K562 (cell line): ENCODE results near the gene AMOTL1. TPM values are rescaled to one million over a fixed set of nuclear protein-coding genes. Genes with fewer than 3 reads are reported as not detected.

Experiments used
- ARID3B ChIP-seq: fragments of 250-450 bp; sonication (Bioruptor Pico); IDR thresholded peaks from 2 replicates; pipeline ENCODE4 v1.4.0; 2020; ENCODE audit warnings: borderline replicate concordance
- ATF6 ChIP-seq: sonication (generic); formaldehyde crosslinking; IDR thresholded peaks from 2 replicates; pipeline ENCODE4 v1.4.0; 2020; ENCODE audit warnings: mild to moderate bottlenecking, missing genetic modification reagents
- GATAD2A ChIP-seq: fragments of 450-650 bp; IDR thresholded peaks from 2 replicates; pipeline ENCODE4 v1.6.1; 2017
- IRF2 ChIP-seq: sonication (generic); formaldehyde crosslinking; IDR thresholded peaks from 2 replicates; pipeline ENCODE4 v1.8.1; 2022; ENCODE audit warnings: mild to moderate bottlenecking, missing genetic modification reagents
- LARP7 ChIP-seq: fragments of 450-650 bp; IDR thresholded peaks from 2 replicates; pipeline ENCODE4 v1.6.1; 2016
- MEIS2 ChIP-seq: fragments of 450-650 bp; IDR thresholded peaks from 2 replicates; pipeline ENCODE4 v1.6.1; 2014; ENCODE audit warnings: mild to moderate bottlenecking; ENCODE audit not compliant: partially characterized antibody
- NFIX ChIP-seq: fragments of 250-450 bp; sonication (Bioruptor Pico); IDR thresholded peaks from 2 replicates; pipeline ENCODE4 v1.4.0; 2020; ENCODE audit warnings: low read depth, mild to moderate bottlenecking, moderate library complexity
- NONO ChIP-seq, 2 experiments: fragments of 200-400 bp in 1 of 2; fragments of 450-650 bp in 1 of 2; formaldehyde crosslinking in 1 of 2; IDR thresholded peaks; 2 replicates each; pipeline ENCODE4 v1.6.1; 2017; ENCODE audit warnings: low read depth in 2 of 2, mild to moderate bottlenecking in 2 of 2, moderate library complexity in 2 of 2, low read length in 1 of 2
- NR2C2 ChIP-seq, 2 experiments: fragments of 200-800 bp in 1 of 2; sonication (Bioruptor generic) in 1 of 2; sonication (generic) in 1 of 2; formaldehyde crosslinking in 1 of 2; IDR thresholded peaks; 2 replicates each; pipeline versions ENCODE4 v1.6.1 to v1.8.0; 2016 to 2022; ENCODE audit warnings: mild to moderate bottlenecking in 1 of 2, missing compliant biosample characterization in 1 of 2, missing genetic modification characterization in 1 of 2, missing genetic modification reagents in 1 of 2
- PBX2 ChIP-seq, 2 experiments: IDR thresholded peaks in 1 of 2; conservative IDR thresholded peaks in 1 of 2; 2 replicates each; pipeline ENCODE4 v1.6.1; 2016; ENCODE audit warnings: low read depth in 2 of 2, mild to moderate bottlenecking in 1 of 2, missing compliant biosample characterization in 1 of 2, missing genetic modification characterization in 1 of 2, moderate library complexity in 1 of 2
- PHB ChIP-seq: fragments of 250-450 bp; sonication (Bioruptor Pico); IDR thresholded peaks from 2 replicates; pipeline ENCODE4 v1.5.0; 2021
- POLR3G ChIP-seq: IDR thresholded peaks from 2 replicates; pipeline ENCODE4 v1.6.1; 2011; ENCODE audit not compliant: insufficient read length, insufficient replicate concordance; ENCODE audit errors: extremely low read depth
- SMC3 ChIP-seq: conservative IDR thresholded peaks from 2 replicates; pipeline ENCODE4 v1.6.1; 2011; ENCODE audit warnings: low read depth, low read length, improper control_type of control experiment; ENCODE audit not compliant: insufficient read depth
- TEAD1 ChIP-seq, 2 experiments: fragments of 450-650 bp in 1 of 2; sonication (generic) in 1 of 2; formaldehyde crosslinking; IDR thresholded peaks; 2 replicates each; pipeline versions ENCODE4 v1.4.0 to v1.8.0; 2020 to 2022; ENCODE audit warnings: mild to moderate bottlenecking in 2 of 2, missing genetic modification reagents in 1 of 2
- TEAD4 ChIP-seq, 2 experiments: sonication (generic) in 1 of 2; formaldehyde crosslinking in 1 of 2; IDR thresholded peaks; 2 replicates each; pipeline versions ENCODE4 v1.6.1 to v1.8.0; 2012 to 2022; ENCODE audit warnings: borderline replicate concordance in 1 of 2, inconsistent platforms in 1 of 2, low read length in 1 of 2, mild to moderate bottlenecking in 1 of 2, missing genetic modification reagents in 1 of 2
- TFAP4 ChIP-seq: sonication (generic); formaldehyde crosslinking; IDR thresholded peaks from 2 replicates; pipeline ENCODE4 v1.8.0; 2022; ENCODE audit warnings: missing genetic modification reagents, mild to moderate bottlenecking, moderate library complexity, borderline replicate concordance
- ZC3H8 ChIP-seq: fragments of 450-650 bp; IDR thresholded peaks from 2 replicates; pipeline ENCODE4 v1.6.1; 2017
- polyA plus RNA-seq, 8 experiments: library from polyadenylated mRNA; depleted of rRNA in 4 of 8; stranded (reverse) in 5 of 8; unstranded in 3 of 8; fragments of >200 nt; fragmentation: Nextera tagmentation in 2 of 8; fragmentation: Illumina TruSeq in 1 of 8; extraction: Ambion mirVana in 2 of 8; extraction: Trizol in 1 of 8; gene quantifications; 2 replicates each; pipeline versions ENCODE4 v1.2.1 to v1.2.3, GENCODE V29; 2011 to 2014; ENCODE audit warnings: inconsistent platforms in 1 of 8, missing spikeins in 1 of 8
- total RNA-seq, 7 experiments: library from RNA; depleted of rRNA in 6 of 7; stranded (reverse); fragments of >200 nt in 6 of 7; fragmentation: Illumina TruSeq in 2 of 7; extraction: Trizol in 2 of 7; gene quantifications; 2 replicates each; pipeline versions ENCODE4 v1.2.1 to v1.2.3, GENCODE V29; 2011 to 2021; ENCODE audit warnings: low replicate concordance in 1 of 7

Gene AMOTL1
- total and polyA plus RNA-seq, 9 of the 15 experiments (the other 6 are each of a cell fraction or from before 2014, with no cell fraction given), result 4.0 to 35.4 (median 14.0) TPM

GRCh38 chr11:94741022-94741679 is 27.0 kb upstream of the AMOTL1 start (continued):
- no peak for TF ChIP-seq NR2C2 (CRISPR knock-in tag; IDR thresholded peaks at IDR 0.05)
- TF ChIP-seq NR2C2 (tag; IDR thresholded peaks at IDR 0.05), result peak; percentile 69
- TF ChIP-seq ARID3B (CRISPR knock-in tag), result no peak
- TF ChIP-seq TEAD4 (IDR thresholded peaks at IDR 0.05; ENCODE audit: low read length), result peak; percentile 58; the same call in 1 of the 2 replicates
- TF ChIP-seq TEAD4 (CRISPR knock-in tag; IDR thresholded peaks at IDR 0.05; ENCODE audit: borderline replicate concordance), result no peak
- no peak for TF ChIP-seq PHB (CRISPR knock-in tag)
- TF ChIP-seq GATAD2A, result no peak
- peak; percentile 63 to 66; a peak in 2 of 4 replicates for TF ChIP-seq TEAD1 (CRISPR knock-in tag; IDR thresholded peaks at IDR 0.05)
- no peak for TF ChIP-seq NFIX (CRISPR knock-in tag)
- no peak for TF ChIP-seq ZC3H8
- no peak for TF ChIP-seq ATF6 (CRISPR knock-in tag)
- no peak for TF ChIP-seq POLR3G
- no peak for TF ChIP-seq LARP7
- no peak for TF ChIP-seq TFAP4 (CRISPR knock-in tag)
- TF ChIP-seq IRF2 (CRISPR knock-in tag), result no peak
- no peak for TF ChIP-seq NONO (IDR thresholded peaks at IDR 0.05; ENCODE audit: low read depth in 2 of 2, low read length in 1 of 2)
- peak; percentile 57 for TF ChIP-seq MEIS2
- no peak for TF ChIP-seq PBX2 (CRISPR knock-in tag; IDR thresholded peaks at IDR 0.05; ENCODE audit: low read depth)
- TF ChIP-seq PBX2 (tag; conservative IDR thresholded peaks at IDR 0.05; ENCODE audit: low read depth), result peak; percentile 62; the same call in 1 of the 2 replicates
- TF ChIP-seq SMC3, result 0 out of 2 replicates have a peak, but pooled peaks have one; percentile 5
